UCSD-AML1 (cell line): ENCODE measurements around the gene CD180.

Source experiments
- DNase-seq: peaks from one replicate; lab custom pipeline; 2025; ENCODE audit not compliant: unreplicated experiment; lab: John Stamatoyannopoulos, UW

The CD180 gene

DNA sequence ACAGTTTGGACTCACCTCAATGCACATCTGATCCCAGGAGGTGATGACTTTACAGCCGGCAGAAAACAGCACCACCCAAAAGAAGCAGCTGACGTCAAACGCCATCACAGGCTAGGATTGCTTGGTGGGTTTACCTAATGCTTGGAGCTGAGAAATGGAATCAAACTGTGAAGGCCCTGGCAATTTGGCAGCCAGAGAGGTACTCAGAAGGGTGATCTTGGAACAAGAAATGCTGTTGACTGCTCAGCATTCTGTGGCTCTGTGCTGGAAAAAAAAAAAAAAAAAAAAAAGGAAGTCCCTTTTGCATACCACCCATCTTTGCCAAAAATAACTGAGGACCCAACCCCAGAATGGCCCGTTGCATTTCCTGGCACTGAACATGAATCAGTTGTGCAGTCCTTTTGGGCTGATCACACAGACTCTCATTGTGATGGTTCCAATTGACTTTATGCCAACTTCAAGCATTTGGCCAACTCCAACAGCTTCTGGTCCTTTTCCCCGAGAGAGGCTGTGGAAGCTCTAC, at the start of gene CD180:
TSS of gene CD180 (minus strand) at position 263 of the 523 bp plus-strand sequence. CDS start at position 105, 158 bp downstream.
- peak; percentile 37 for DNase-seq

DNA sequence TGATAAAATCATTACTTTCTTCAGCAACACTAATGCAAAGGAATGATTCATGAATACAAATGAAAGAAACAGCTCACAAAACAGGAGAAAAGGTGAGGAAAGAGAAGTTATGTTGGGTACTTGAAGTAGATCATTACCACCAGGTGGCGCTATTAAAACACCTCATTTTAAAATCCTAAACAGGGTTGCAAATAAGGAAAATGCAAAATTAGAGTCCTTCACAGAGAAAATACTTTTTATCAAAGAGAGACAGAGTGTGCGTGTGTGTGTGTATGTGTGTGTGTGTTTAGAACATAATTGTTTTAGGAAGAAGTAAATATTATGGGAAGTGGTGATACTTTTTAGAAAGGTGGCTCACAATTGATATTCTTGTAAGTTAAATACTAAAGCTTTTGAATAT, 49.5 kb upstream of the CD180 start:
- no peak for DNase-seq

DNA sequence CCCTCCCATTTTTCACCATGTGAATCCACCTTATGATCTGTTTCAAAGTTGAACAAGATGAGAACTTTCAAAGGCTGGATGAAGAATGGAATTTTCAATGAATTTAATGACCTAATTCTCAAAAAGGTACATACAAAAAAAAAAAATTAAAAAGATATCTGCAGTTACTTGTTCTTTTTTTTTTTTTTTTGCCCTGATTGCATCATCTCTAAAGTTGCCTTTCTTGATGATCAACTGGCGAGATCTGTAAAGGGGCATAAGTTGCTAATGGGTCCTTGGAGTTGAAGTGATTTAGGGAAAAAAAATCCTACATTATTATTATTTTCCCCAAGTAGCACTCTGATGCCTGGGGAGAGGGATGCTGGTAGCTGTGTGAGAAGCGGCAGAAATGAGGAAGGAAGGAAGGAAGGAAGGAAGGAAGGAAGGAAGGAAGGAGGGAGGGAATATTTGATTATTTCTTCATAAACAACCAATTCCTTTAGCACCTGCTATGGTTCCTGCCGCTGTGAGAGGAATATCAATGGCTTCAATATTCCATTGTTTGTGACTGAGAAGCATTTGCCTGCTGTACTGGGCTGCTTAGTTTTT, 48.8 kb upstream of the CD180 start:
- DNase-seq, result no peak

DNA sequence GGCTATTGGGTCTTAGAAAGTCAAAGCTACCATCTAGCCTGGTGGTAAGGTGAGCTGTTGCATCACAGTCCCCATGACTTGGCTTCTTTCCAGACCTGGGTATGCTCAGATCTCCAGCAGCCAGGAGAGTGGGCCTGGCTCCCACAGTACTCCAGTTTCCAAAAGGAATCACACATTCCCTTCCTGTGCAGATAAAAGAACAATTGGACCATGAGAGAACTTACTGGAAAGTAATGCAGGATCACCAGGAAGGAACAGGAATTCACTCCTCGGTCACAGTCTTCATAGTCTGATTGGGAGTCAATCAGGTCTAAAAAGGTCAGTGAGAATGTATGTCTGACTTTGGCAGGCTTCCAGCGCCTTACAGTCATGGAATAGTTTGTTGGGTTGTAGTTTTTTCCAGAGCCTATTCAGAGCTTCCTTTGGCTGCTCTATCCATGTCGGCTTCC, 47.8 kb upstream of the CD180 start:
- DNase-seq, result no peak

DNA sequence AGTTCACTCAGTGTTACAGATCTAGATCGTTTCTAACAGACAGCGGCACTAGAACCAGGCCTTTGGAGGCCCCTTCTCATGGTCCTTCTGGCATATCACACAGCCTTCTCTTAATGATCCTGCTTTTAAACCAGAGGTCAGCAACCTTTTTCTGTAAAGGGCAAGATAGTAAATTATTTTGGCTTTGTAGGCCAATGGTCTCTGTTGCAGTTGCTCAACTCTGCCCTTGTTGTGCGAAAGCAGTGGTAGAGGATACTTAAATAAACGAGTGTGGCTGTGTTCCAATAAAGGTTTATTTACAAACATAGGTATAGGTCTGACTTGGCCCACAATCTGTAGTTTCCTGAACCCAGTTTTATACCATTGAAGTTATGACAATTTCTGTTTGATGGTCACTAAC, 47.3 kb upstream of the CD180 start:
- no peak for DNase-seq

DNA sequence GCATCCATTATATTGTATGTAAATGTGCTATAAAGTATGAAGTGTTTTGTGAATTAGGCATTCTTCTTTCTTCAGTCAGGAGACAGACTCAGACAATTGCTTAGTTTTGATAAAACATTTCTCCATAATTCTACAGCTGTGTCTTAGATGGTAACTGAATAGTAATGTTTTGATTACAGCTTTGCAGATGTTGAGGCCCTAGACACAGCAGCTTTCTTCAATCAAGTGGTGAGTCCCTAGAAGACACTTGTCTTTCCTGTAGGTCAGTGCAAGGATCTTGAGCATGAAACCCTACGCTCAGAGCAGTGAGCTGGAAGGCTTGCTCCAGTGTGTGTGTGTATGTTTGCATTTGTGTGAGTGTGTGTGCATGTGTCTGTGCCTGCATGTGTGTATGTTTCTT, 46.8 kb upstream of the CD180 start:
- no peak for DNase-seq

DNA sequence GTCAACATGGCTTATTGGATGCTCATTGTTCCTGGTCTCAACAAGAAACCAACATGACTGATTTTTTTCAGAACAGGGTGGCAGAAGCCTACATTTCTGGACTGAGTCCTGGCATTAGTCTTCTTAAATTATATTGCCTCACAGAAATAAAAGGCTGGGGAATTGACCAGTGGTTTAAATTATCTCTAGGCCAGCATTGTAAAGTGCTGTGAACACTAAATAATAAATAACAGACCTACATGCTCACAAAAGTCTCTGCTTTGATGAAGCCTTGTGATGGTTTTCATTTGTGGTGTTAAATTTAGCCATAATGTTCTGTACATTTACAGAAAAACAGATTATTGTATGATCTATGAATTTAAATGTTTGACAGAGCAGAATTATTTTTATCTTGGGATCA, 44.7 kb upstream of the CD180 start:
- no peak for DNase-seq

DNA sequence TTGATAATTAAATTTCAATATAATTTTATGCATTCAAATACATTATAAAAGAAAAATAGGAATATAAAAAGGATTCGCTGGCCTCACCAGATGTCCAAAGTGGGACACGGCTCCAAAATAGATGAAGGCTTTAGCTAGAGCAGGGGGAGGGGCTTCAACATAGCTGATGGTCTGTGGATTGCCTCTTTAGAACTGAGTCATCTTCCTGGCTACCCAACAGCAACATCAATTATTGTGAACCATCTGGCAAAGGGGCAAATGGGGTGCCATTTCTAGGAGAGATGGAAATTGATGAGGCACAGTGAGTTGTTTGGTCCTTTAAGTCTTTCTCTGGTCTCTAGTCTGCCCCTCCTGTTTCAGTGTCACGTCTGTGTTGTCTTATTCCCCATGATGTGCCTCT, 44.2 kb upstream of the CD180 start:
- no peak for DNase-seq

DNA sequence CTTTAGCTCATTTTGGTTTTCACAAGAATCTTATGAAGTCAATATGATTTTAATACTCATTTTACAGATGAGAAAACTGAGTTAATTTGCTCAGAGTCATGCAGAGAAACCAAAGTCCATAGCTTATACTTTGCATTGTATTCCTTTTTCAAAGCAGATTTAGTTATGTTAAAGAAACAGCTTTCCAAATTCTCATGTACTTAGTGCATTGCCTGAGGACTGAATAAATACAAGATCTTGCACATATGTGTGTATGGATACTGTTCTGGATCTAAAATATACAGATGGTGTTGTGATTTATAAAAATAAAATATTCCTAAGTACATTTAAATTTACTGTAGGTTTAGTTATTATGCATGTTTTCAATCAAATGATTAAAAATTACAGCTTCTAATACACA, 43.5 kb upstream of the CD180 start:
- no peak for DNase-seq

DNA sequence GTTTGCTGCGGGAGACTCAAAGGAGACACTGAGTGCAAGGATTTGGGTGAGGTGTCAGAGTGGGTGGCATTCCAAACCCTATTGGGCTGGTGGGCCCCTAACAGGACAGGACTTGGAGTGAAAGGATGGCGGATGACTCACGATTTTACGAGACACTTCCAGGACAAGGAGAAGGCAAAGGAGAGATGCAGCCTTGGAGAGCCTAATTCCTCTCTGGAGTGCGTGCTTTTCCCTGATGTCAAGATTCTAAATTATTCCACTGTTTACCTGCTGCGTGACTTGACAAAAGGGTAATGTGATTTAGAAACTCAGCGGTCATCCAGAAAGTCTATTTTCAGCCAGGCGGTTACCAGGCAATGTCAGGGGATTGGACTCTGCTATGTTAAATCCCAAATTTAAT, 41.6 kb upstream of the CD180 start:
- no peak for DNase-seq

DNA sequence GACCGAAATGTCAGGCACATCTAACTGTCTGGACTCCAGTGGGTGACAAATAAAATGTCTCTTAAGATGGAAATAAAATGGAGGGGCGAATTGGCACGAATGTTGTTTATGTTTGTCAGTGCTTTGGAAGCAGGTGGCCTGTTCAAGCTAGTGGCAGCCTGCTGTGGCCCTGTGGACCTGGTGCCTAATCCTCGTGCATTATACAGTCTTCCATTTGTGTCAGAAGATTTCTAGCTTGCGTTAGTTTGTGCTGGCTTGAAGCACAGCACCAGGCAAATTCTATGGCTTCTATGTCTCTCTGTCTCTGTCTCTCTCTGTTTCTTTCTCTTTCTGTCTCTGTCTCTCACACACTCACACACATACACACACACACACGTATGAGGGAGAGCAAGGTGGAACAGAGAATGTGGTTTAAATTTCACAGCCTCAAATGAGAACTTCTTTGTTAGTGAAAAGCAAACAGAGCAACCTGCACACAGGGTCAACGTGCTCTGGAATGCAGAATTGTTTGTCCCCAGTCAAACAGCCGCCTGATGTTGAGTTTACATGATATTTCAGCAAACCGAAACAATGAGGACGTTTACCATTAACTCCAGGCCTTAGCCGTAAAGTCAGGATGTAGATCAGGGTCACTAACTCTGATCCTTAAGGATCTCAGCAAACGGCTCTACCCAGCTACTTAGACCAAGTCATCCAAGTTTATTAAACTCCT, 39.0 kb upstream of the CD180 start:
- DNase-seq, result no peak

DNA sequence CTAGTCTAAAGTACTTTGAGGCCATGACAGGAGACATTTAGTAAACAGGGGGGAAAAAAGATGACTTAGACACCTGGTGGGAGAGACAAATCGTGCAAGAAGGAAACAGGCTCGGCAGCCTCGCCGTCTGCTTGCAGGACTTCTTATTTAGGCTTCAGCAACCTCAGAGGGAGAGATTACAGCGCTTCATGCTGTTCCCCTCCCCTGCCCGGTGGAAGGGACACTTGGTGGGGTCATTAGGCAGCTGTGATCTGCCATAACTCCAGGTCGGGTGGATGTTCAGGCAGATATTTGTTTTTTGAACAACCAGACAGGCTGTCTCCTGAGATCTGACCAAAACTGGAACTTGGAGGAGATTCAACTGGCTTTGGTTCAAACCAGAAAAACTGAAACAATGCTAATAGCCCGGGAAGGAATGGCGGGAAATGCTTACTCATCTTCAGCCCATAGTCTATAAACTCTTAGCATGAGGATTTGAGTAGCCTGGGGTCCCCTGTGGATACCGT, 38.1 kb upstream of the CD180 start:
- no peak for DNase-seq

DNA sequence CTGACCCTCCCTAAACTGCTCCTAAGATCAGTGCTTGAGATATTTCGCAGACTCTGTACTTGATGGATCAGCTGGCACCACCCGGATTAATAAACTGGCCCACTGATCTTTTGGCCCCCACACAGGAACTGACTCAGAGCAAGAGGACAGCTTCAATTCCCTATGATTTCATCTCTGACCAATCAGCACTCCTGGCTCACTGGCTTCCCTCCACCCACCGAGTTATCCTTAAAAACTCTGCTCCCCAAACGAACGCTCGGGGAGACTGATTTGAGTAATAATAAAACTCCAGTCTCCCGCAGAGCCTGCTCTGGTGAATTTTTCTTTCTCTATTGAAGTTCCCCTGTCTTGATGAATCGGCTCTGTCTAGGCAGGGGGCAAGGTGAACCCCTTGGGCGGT, 36.5 kb upstream of the CD180 start:
- DNase-seq, result no peak

DNA sequence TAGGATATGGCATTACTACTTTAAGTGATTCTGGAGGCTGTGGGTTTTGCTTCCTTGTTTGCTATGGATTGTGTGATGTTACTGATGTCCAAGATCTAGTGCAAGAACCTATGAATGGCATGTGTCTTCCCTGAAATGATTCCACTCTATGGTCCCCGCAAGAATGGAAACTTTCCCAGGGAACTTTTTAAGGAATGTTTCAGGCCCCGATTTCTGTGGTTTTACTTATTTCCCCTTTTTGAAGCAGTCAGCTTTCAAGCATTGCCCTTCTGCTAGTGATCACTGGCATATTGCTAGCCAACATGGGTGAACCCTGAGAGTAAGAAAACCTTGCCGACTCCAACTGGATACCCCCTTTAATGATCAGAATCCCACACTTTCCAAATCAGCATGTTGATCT, 26.6 kb upstream of the CD180 start:
- no peak for DNase-seq

DNA sequence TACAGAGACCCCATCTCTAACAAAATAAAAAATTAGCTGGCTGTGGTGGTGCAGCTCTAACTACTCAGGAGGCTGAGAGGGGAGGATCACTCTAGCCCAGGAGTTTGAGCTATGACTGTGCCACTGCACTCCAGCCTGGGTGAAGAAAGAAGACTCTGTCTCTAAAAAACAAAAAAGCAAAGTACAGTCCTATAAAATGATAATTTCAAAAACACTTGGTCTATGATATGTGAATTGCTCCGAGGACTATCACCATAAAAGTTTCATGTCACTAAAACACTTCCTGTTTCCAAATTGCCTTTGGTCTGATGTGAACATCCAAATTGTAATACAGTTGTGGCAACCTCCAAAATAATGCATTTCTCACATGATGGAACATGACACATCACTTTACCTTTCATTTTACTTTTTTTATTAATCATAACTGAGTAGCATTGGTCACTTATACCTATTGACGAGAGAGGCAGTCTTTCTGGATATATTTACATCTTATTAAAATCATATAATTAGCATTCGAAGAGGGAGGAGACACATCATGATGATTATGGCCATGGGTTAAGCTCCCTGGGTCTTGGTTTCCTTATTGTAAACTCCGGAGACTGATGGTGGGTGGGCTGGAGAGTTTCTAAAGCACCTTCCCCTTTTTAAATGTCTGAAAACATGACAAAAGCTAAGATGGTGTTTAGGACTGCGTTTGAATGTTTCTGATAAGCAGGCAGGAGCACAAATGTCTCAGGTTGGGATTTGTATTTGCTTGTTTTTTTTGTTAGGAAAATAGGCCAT, 25.8 kb upstream of the CD180 start:
- DNase-seq, result no peak

DNA sequence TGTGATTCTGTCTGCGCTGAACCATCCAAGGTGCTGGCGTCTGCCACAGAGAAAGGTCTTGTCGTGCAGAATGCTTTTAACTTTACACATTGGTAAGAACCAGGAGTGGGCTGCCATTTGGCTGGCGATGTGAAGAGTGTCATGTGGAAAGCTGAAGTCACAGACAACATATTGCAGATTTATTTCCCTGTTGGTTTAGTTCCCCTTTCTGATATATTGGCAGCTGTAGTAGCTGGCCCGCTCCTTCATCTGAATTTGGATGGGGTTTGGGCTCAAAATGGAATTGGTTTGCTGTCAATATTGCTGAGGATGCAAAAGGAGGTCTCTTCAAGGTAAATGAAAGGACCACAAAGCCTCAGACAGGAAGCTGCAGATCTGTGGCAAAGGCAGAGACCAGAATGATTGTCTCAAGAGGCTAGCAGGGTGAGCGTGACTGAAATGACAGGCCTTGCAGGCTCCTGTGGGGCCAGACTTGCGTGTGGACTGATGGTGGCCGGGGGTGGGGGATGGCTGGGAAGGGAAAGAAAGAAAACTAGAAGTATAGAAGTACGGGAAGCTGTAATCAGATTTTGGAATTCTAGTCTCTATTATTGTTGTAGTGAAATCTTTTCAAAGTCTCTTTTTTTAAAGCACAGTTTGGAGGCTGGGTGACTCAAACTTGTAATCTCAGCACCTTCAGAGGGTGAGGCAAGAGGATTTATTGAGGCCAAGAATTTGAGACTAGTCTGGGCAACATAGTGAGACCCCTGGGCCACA, 25.1 kb upstream of the CD180 start:
- DNase-seq, result peak; percentile 29

DNA sequence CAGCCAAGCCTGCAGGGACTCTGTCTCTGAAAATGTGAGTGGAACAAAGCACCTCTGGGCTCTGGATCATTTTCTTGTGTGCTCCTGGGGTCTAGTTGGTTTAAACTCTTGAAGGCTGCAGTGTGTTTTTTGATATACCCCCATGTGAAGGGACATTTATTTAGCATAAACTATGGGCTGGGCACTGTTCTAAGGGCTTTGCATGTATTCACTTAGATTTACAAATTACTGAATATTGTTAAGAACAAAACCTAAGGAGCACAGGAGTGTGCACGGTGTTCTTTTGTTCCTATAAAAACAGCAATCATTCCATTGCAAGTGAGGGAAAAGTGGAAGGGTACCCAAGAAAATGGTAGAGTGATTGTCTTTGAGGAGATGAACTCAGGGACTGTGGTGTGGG, 20.0 kb upstream of the CD180 start:
- no peak for DNase-seq

DNA sequence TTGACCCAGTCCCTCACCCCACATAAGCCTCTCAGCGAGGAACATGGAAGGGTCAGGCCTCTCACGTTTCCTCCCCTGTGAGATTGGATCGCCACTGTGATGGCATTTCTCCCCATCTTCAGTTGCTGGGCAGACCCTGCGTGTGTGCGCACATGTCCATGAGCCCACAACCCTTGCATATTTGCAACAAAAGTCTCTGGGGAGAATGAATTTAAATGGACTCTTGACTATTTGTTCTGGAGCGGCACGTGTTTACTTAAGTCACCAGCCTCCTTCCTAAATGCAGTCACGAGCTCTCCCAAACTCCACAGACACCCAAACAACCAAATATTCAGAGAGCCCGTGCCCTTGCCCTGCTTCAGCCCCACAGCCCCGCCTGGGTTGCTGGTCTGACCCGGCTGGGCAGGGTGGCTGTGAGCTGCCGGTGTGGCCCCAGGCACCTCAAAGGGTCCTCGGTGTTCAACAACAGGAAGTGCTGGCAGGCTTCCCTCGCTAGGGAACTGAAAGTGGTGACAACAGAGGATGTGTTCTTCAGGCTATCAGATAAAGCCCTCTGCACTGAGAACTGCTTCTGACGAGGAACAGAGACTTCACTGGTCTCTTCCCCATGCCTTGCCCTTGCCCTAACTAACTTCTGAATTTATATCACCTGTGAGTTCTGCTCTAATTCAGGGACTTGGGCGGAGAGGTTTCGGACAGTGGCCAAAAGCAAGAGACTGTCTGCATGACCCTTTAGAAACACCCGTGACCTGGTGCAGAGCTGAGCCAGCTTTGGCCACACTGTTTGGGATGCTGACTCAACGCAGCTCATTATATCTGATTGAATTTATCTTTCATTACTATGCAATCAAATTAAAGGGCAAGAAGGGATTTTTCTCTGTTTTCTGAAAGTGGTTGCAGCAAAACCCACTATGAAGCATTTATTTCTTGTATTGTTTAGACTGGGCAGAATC, 19.2 kb upstream of the CD180 start:
- DNase-seq, result peak; percentile 63

DNA sequence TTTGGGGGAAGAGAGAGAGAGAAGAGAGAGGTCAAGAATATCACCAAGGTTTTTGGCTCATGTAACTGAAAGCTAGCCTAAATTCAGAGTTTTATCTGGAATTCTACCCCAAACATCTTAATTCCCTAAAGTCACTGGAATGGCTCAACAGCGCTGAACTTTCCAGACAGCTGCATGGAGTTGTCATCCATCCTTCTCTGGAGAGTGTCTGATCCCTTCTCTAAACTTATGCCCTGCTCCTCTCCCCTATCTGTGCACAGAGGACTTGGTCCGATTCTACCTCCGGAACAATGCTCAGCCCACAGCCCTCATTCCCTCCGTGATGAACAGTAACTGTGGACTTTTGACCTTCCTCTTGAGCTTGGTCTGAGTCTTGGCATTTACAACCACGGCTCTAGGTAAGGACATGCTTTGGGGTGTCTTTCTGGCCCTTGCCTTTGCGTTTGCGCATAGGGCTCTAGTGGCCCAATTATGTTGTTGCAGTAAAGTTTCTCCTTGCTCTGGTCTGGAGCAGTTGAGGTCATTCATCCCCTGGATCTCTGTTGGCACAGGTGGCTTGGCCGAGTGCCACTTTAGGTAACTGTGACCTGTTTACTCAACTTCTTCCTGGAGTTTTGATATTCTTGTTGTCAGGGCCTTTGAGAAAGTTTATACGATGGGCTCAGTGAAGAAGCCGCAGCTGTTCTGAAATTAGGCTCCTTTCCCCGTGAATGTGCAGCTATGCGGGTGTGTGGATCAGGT, 18.3 kb upstream of the CD180 start:
- no peak for DNase-seq
